HepG2 (cell line): ENCODE data around the gene DUSP2. TPM values are rescaled to one million over a fixed set of nuclear protein-coding genes. Genes with fewer than 3 reads are reported as not detected.
A peak's percentile ranks its signal among the peaks of the same experiment; 100 is the strongest.

ENCODE experiments used
- AFF4 ChIP-seq: sonication (generic); formaldehyde crosslinking; IDR thresholded peaks from 2 replicates; pipeline ENCODE4 v1.4.0; 2020; ENCODE audit warnings: missing genetic modification reagents
- CC2D1A ChIP-seq: sonication (generic); formaldehyde crosslinking; IDR thresholded peaks from 2 replicates; pipeline ENCODE4 v1.8.1; 2023; ENCODE audit warnings: mild to moderate bottlenecking, missing genetic modification reagents
- GABPA ChIP-seq, 2 experiments: IDR thresholded peaks; 2 replicates each; pipeline ENCODE4 v1.6.1; 2011 to 2016; ENCODE audit warnings: low read depth in 2 of 2, low read length in 1 of 2, missing biosample characterization in 1 of 2, missing genetic modification characterization in 1 of 2
- HIC2 ChIP-seq: sonication (generic); formaldehyde crosslinking; IDR thresholded peaks from 2 replicates; pipeline ENCODE4 v1.9.0; 2022; ENCODE audit warnings: low read depth, missing genetic modification reagents
- KDM2A ChIP-seq: sonication (generic); formaldehyde crosslinking; IDR thresholded peaks from 2 replicates; pipeline ENCODE4 v1.4.0; 2020; ENCODE audit warnings: low read depth, missing genetic modification reagents, borderline replicate concordance
- MLXIP ChIP-seq: sonication (generic); formaldehyde crosslinking; IDR thresholded peaks from 2 replicates; pipeline ENCODE4 v1.9.0; 2021; ENCODE audit warnings: missing genetic modification reagents, borderline replicate concordance
- MYNN ChIP-seq: sonication (generic); formaldehyde crosslinking; IDR thresholded peaks from 2 replicates; pipeline ENCODE4 v1.4.0; 2020; ENCODE audit warnings: mild to moderate bottlenecking, low read depth, missing genetic modification reagents
- PHF5A ChIP-seq: IDR thresholded peaks from one replicate; pipeline ENCODE4 v1.6.1; 2018; ENCODE audit warnings: low read depth, missing genetic modification reagents; ENCODE audit not compliant: unreplicated experiment
- SIX4 ChIP-seq: sonication (generic); formaldehyde crosslinking; IDR thresholded peaks from 2 replicates; pipeline ENCODE4 v1.4.0; 2020; ENCODE audit warnings: missing genetic modification reagents
- ZFP1 ChIP-seq: IDR thresholded peaks from 2 replicates; pipeline ENCODE4 v1.6.1; 2016
- ZFP41 ChIP-seq: sonication (generic); formaldehyde crosslinking; IDR thresholded peaks from 2 replicates; pipeline ENCODE4 v1.4.0; 2020; ENCODE audit warnings: mild to moderate bottlenecking, missing genetic modification reagents, borderline replicate concordance
- ZFX ChIP-seq: sonication (generic); formaldehyde crosslinking; IDR thresholded peaks from 2 replicates; pipeline ENCODE4 v1.4.0; 2020; ENCODE audit warnings: mild to moderate bottlenecking, low read depth, missing genetic modification reagents, moderate library complexity
- ZNF260 ChIP-seq: sonication (generic); formaldehyde crosslinking; IDR thresholded peaks from 2 replicates; pipeline ENCODE4 v1.4.0; 2020; ENCODE audit warnings: missing genetic modification reagents, low read depth, mild to moderate bottlenecking, borderline replicate concordance
- ZNF274 ChIP-seq: sonication (generic); formaldehyde crosslinking; IDR thresholded peaks from 2 replicates; pipeline ENCODE4 v1.5.1; 2020; ENCODE audit warnings: mild to moderate bottlenecking, missing genetic modification reagents
- ZNF282 ChIP-seq: fragments of 450-650 bp; IDR thresholded peaks from 2 replicates; pipeline ENCODE4 v1.6.1; 2018; ENCODE audit not compliant: partially characterized antibody
- ZNF503 ChIP-seq: sonication (generic); formaldehyde crosslinking; IDR thresholded peaks from 2 replicates; pipeline ENCODE4 v1.4.0; 2020; ENCODE audit warnings: missing genetic modification reagents
- ZNF678 ChIP-seq: sonication (generic); formaldehyde crosslinking; IDR thresholded peaks from 2 replicates; pipeline ENCODE4 v1.4.0; 2020; ENCODE audit warnings: mild to moderate bottlenecking, missing genetic modification reagents
- ZSCAN25 ChIP-seq: sonication (generic); formaldehyde crosslinking; IDR thresholded peaks from 2 replicates; pipeline ENCODE4 v1.8.0; 2022; ENCODE audit warnings: mild to moderate bottlenecking, missing genetic modification reagents
- polyA plus RNA-seq, 8 experiments: library from polyadenylated mRNA; depleted of rRNA in 3 of 8; stranded (reverse) in 7 of 8; unstranded in 1 of 8; fragments of >200 nt; fragmentation: Illumina TruSeq in 4 of 8; extraction: Trizol in 4 of 8; gene quantifications; 2 replicates each; pipeline versions ENCODE4 v1.2.1 to v1.2.3, GENCODE V29; 2011 to 2016; ENCODE audit warnings: low read depth in 4 of 8, missing spikeins in 1 of 8, mixed read lengths in 1 of 8; ENCODE audit not compliant: insufficient read depth in 1 of 8
- total RNA-seq, 5 experiments: library from RNA; depleted of rRNA; stranded (reverse); fragments of >200 nt; fragmentation: Illumina TruSeq; extraction: Trizol; gene quantifications; 2 replicates each; pipeline ENCODE4 v1.2.3, GENCODE V29; 2016; ENCODE audit warnings: low read depth in 1 of 5

Gene DUSP2
- total and polyA plus RNA-seq, 2 of the 13 experiments (the other 11 are each of a cell fraction or from before 2014, with no cell fraction given): not detected

GRCh38 chr2:96174251-96175144 is 29.3 kb upstream of the DUSP2 start (continued):
- TF ChIP-seq AFF4 (CRISPR knock-in tag): no peak
- no peak for TF ChIP-seq ZNF282
- no peak for TF ChIP-seq PHF5A
- TF ChIP-seq ZFP1 (CRISPR knock-in tag): no peak
- TF ChIP-seq CC2D1A: no peak
- TF ChIP-seq MLXIP (CRISPR knock-in tag): no peak
- no peak for TF ChIP-seq MYNN (CRISPR knock-in tag)
- TF ChIP-seq ZNF678 (CRISPR knock-in tag): no peak
- peak; percentile 59; the same call in 1 of the 2 replicates for TF ChIP-seq ZSCAN25 (CRISPR knock-in tag)
- no peak for TF ChIP-seq ZNF503 (CRISPR knock-in tag)
- no peak for TF ChIP-seq SIX4
- no peak for TF ChIP-seq ZFX
- TF ChIP-seq GABPA (IDR thresholded peaks at IDR 0.05; ENCODE audit: low read depth, low read length): no peak
- TF ChIP-seq GABPA (CRISPR knock-in tag; IDR thresholded peaks at IDR 0.05; ENCODE audit: low read depth): no peak
- TF ChIP-seq ZFP41: no peak
- no peak for TF ChIP-seq ZNF274 (CRISPR knock-in tag)
- TF ChIP-seq ZNF260 (CRISPR knock-in tag): no peak
- TF ChIP-seq KDM2A (CRISPR knock-in tag): peak; percentile 44; the same call in 1 of the 2 replicates
- TF ChIP-seq HIC2: no peak
